H1 (cell line): ENCODE results near the gene EBF3. TPM values are rescaled to one million over a fixed set of nuclear protein-coding genes. Genes with fewer than 3 reads are reported as not detected.

Source experiments
- CTCF ChIA-PET: fragments of 300-600 bp; sonication (Branson Sonifier 250); formaldehyde crosslinking; loops from one replicate; lab custom pipeline; 2021; ENCODE audit not compliant: partially characterized antibody; lab: Charles Lee
- POLR2A ChIA-PET: fragments of 300-600 bp; sonication (Branson Sonifier 250); formaldehyde crosslinking; loops from one replicate; lab custom pipeline; 2021; ENCODE audit warnings: inconsistent platforms; ENCODE audit not compliant: partially characterized antibody; lab: Charles Lee
- DNase-seq, 2 experiments: peaks; one replicate each; pipeline versions ENCODE4 v3.0.0 to v3.0.0-alpha.2; 2010 to 2022; ENCODE audit warnings: low spot score in 2 of 2, low read depth in 1 of 2, mixed read lengths in 1 of 2
- FAIRE-seq: peaks from 2 replicates; lab custom pipeline; 2011; peaks lifted over from hg19 to GRCh38; lab: Jason Lieb, UNC
- H2AFZ ChIP-seq: 2 replicates; pipeline ENCODE4 v1.8.1; 2012; ENCODE audit warnings: low read length, inconsistent platforms
- H2AK5ac ChIP-seq: 2 replicates; pipeline ENCODE4 v1.6.1; 2013; ENCODE audit warnings: low read depth, low read length
- H2BK120ac ChIP-seq: replicated peaks from 2 replicates; pipeline ENCODE3; 2013; ENCODE audit warnings: low read depth, low read length, inconsistent platforms
- H2BK12ac ChIP-seq: 2 replicates; pipeline ENCODE4 v1.6.1; 2013; ENCODE audit warnings: low read depth, low read length
- H2BK15ac ChIP-seq: 2 replicates; pipeline ENCODE4 v1.6.1; 2013; ENCODE audit warnings: low read length
- H2BK20ac ChIP-seq: 2 replicates; pipeline ENCODE4 v1.6.1; 2013; ENCODE audit warnings: low read length
- H2BK5ac ChIP-seq: 2 replicates; pipeline ENCODE4 v1.6.1; 2013; ENCODE audit warnings: low read depth, low read length
- H3K14ac ChIP-seq: 2 replicates; pipeline ENCODE4 v1.6.1; 2013; ENCODE audit warnings: inconsistent platforms; ENCODE audit not compliant: insufficient read length
- H3K18ac ChIP-seq: 2 replicates; pipeline ENCODE4 v1.6.1; 2013; ENCODE audit warnings: low read length; ENCODE audit errors: extremely low read depth
- H3K23ac ChIP-seq: 2 replicates; pipeline ENCODE4 v1.6.1; 2013; ENCODE audit warnings: inconsistent platforms; ENCODE audit not compliant: insufficient read length
- H3K23me2 ChIP-seq: 2 replicates; pipeline ENCODE4 v1.6.1; 2013; ENCODE audit warnings: low read depth, low read length
- H3K27ac ChIP-seq: 2 replicates; pipeline ENCODE4 v1.6.1; 2011; ENCODE audit warnings: low read depth, low read length, inconsistent platforms
- H3K27me3 ChIP-seq, 4 experiments: replicated peaks in 1 of 4; 1 replicate in 1 of 4; 2 replicates in 3 of 4; pipeline versions ENCODE4 v1.6.1 to v1.8.1; 2011 to 2013; ENCODE audit warnings: low read length in 3 of 4, mild to moderate bottlenecking in 3 of 4, inconsistent platforms in 2 of 4, mixed read lengths in 2 of 4, moderate library complexity in 1 of 4; ENCODE audit not compliant: control insufficient read depth in 3 of 4, insufficient read depth in 3 of 4; ENCODE audit errors: extremely low read depth in 1 of 4
- H3K36me3 ChIP-seq, 4 experiments: 2 replicates each; pipeline versions ENCODE4 v1.6.1 to v1.8.1; 2011 to 2013; ENCODE audit warnings: mild to moderate bottlenecking in 4 of 4, low read length in 3 of 4, moderate library complexity in 2 of 4, control low read depth in 1 of 4, inconsistent platforms in 1 of 4; ENCODE audit not compliant: insufficient read depth in 4 of 4, control insufficient read depth in 2 of 4
- H3K4ac ChIP-seq: replicated peaks from 2 replicates; pipeline ENCODE3; 2013; ENCODE audit warnings: low read length, low read depth, mixed read lengths, inconsistent platforms; ENCODE audit not compliant: insufficient read length
- H3K4me1 ChIP-seq, 4 experiments: replicated peaks in 1 of 4; 1 replicate in 1 of 4; 2 replicates in 3 of 4; pipeline versions ENCODE4 v1.6.1 to v1.8.1; 2011 to 2013; ENCODE audit warnings: low read length in 3 of 4, inconsistent platforms in 2 of 4, mixed read lengths in 1 of 4; ENCODE audit not compliant: insufficient read depth in 4 of 4, control insufficient read depth in 3 of 4
- H3K4me2 ChIP-seq, 2 experiments: 2 replicates each; pipeline versions ENCODE4 v1.6.1 to v1.8.1; 2011 to 2013; ENCODE audit warnings: low read depth in 2 of 2, low read length in 2 of 2, control low read depth in 1 of 2, inconsistent platforms in 1 of 2, mild to moderate bottlenecking in 1 of 2; ENCODE audit not compliant: insufficient read depth in 1 of 2
- H3K4me3 ChIP-seq, 4 experiments: fragments of 200-600, 300-600 bp in 1 of 4; sonication (generic), shearing (Covaris generic), sonication (Bioruptor Twin) in 1 of 4; 2 replicates each; pipeline versions ENCODE4 v1.5.1 to v1.8.1; 2011 to 2016; ENCODE audit warnings: low read length in 4 of 4, low read depth in 3 of 4, control low read depth in 2 of 4, inconsistent platforms in 2 of 4, mild to moderate bottlenecking in 2 of 4, mixed read lengths in 1 of 4, moderate library complexity in 1 of 4; ENCODE audit not compliant: insufficient read depth in 2 of 4; ENCODE audit errors: extremely low read depth in 1 of 4
- H3K56ac ChIP-seq: replicated peaks from 2 replicates; pipeline ENCODE3; 2013; ENCODE audit warnings: low read depth, mild to moderate bottlenecking, mixed read lengths, low read length, inconsistent platforms; ENCODE audit not compliant: insufficient read length
- H3K79me1 ChIP-seq: 2 replicates; pipeline ENCODE4 v1.6.1; 2013; ENCODE audit warnings: low read depth, low read length, control low read depth
- H3K79me2 ChIP-seq, 2 experiments: 2 replicates each; pipeline versions ENCODE4 v1.6.1 to v1.8.1; 2012 to 2013; ENCODE audit warnings: low read length in 2 of 2, mild to moderate bottlenecking in 2 of 2, inconsistent platforms in 1 of 2; ENCODE audit not compliant: insufficient read depth in 2 of 2, control insufficient read depth in 1 of 2
- H3K9ac ChIP-seq, 4 experiments: replicated peaks in 1 of 4; 1 replicate in 1 of 4; 2 replicates in 3 of 4; pipeline versions ENCODE4 v1.6.1 to v1.8.1; 2011 to 2013; ENCODE audit warnings: low read depth in 3 of 4, low read length in 3 of 4, control low read depth in 2 of 4, mild to moderate bottlenecking in 2 of 4, moderate library complexity in 2 of 4, inconsistent platforms in 1 of 4; ENCODE audit errors: extremely low read depth in 1 of 4
- H3K9me3 ChIP-seq, 2 experiments: 2 replicates each; pipeline versions ENCODE4 v1.6.1 to v1.8.1; 2012 to 2013; ENCODE audit warnings: mild to moderate bottlenecking in 2 of 2, moderate library complexity in 2 of 2, control low read depth in 1 of 2, inconsistent platforms in 1 of 2, low read depth in 1 of 2, low read length in 1 of 2, mixed read lengths in 1 of 2; ENCODE audit not compliant: insufficient read depth in 2 of 2
- H4K20me1 ChIP-seq, 2 experiments: replicated peaks in 1 of 2; 2 replicates each; pipeline versions ENCODE3 to v1.8.1; 2011 to 2013; ENCODE audit warnings: inconsistent platforms in 2 of 2, low read length in 2 of 2, mild to moderate bottlenecking in 1 of 2; ENCODE audit not compliant: insufficient read depth in 2 of 2, control insufficient read depth in 1 of 2
- H4K5ac ChIP-seq: 2 replicates; pipeline ENCODE4 v1.6.1; 2013; ENCODE audit warnings: low read length, low read depth, mixed read lengths, inconsistent platforms; ENCODE audit not compliant: insufficient read length
- H4K8ac ChIP-seq: 2 replicates; pipeline ENCODE4 v1.8.0; 2013; ENCODE audit warnings: mild to moderate bottlenecking, moderate library complexity, low read length, inconsistent platforms; ENCODE audit not compliant: insufficient read depth; ENCODE audit errors: extremely low read depth
- H4K91ac ChIP-seq: replicated peaks from 2 replicates; pipeline ENCODE3; 2013; ENCODE audit warnings: low read length, mixed read lengths, inconsistent platforms; ENCODE audit not compliant: insufficient read length
- CBX8 ChIP-seq: fragments of 300-800, 300-1000 bp; sonication (generic); IDR thresholded peaks from 2 replicates; pipeline ENCODE4 v1.7.1; 2016; ENCODE audit warnings: low read depth, low read length, borderline replicate concordance
- EZH2 ChIP-seq: fragments of 200-600 bp; sonication (generic); IDR thresholded peaks from 2 replicates; pipeline ENCODE4 v1.7.1; 2012; ENCODE audit warnings: low read depth, mild to moderate bottlenecking, moderate library complexity, low read length, inconsistent platforms; ENCODE audit not compliant: severe bottlenecking
- KDM4A ChIP-seq: IDR thresholded peaks from one replicate; pipeline ENCODE4 v1.7.1; 2012; ENCODE audit warnings: low read depth, mild to moderate bottlenecking, moderate library complexity, low read length, inconsistent platforms; ENCODE audit not compliant: severe bottlenecking
- WGBS, 2 experiments: shearing (Covaris generic) in 1 of 2; methylation state at CpG; one replicate each; pipeline versions ENCODE4 v1.1.6 to v1.1.7; 2013 to 2015; ENCODE audit warnings: low lambda C conversion rate in 2 of 2, mixed read lengths in 2 of 2, inconsistent platforms in 1 of 2, low coverage in 1 of 2, missing lambda C conversion rate in 1 of 2; ENCODE audit not compliant: insufficient replicate concordance in 2 of 2, insufficient coverage in 1 of 2, insufficient read length in 1 of 2; ENCODE audit errors: extremely low coverage in 1 of 2, missing lambda C conversion rate in 1 of 2; 5-methylcytosine and 5-hydroxymethylcytosine counted together
- polyA plus RNA-seq, 7 experiments: library from polyadenylated mRNA; depleted of rRNA in 3 of 7; stranded (reverse) in 5 of 7; unstranded in 2 of 7; fragments of >200 nt in 5 of 7; fragments of 200-250 nt in 2 of 7; gene quantifications; 1 replicate in 5 of 7; 2 replicates in 1 of 7; 4 replicates in 1 of 7; pipeline versions ENCODE4 v1.2.1 to v1.2.3, GENCODE V29; 2011 to 2013; ENCODE audit warnings: missing spikeins in 2 of 7, mixed read lengths in 2 of 7
- total RNA-seq: library from RNA; stranded (reverse); fragmentation: NEBNext Ultra II Directional; extraction: Animal tissue kit (Norgen Biotek cat#: 25700); gene quantifications from 2 replicates; pipeline ENCODE4 v1.2.1, GENCODE V29; 2021

The EBF3 gene
- total and polyA plus RNA-seq, 2 of the 8 experiments (the other 6 are each of a cell fraction or from before 2014, with no cell fraction given): 0.08 to 0.26 TPM

GRCh38 chr10:129960481-129961156, 3.5 kb downstream of the EBF3 start:
- Histone ChIP-seq H2BK120ac (no peak overlapping the region), H3K23ac (no peak overlapping the region), H3K27ac (no peak overlapping the region), H3K56ac (no peak overlapping the region), H3K14ac (no peak overlapping the region), H3K36me3 (no peaks in the 10 kb centered on the region; a peak in 1 of 8 replicates), H2BK12ac (no peak overlapping the region), H4K8ac (no peak overlapping the region), H4K5ac (no peak overlapping the region), H3K4me3 (peak overlapping the region in 2 of 4 experiments; percentile 0 to 58; a peak in 2 of 8 replicates), H4K91ac (no peak overlapping the region), H2BK20ac (no peak overlapping the region), H3K4me1 (peaks cover 18 to 30% (median 22%) of the 10 kb centered on the region in 4 experiments), H3K4me2 (peak overlapping the region; percentile 62 to 80), H3K4ac (no peak overlapping the region), H2AK5ac (no peak overlapping the region), H2AFZ (no peak overlapping the region), H3K18ac (no peak overlapping the region), H3K9ac (no peak overlapping the region), H3K23me2 (peaks cover 21% of the 10 kb centered on the region; the same call in 1 of the 2 replicates), H3K9me3 (no peaks in the 10 kb centered on the region), H3K79me2 (no peaks in the 10 kb centered on the region), H2BK5ac (no peak overlapping the region), H3K79me1 (no peaks in the 10 kb centered on the region), H2BK15ac (no peak overlapping the region), H3K27me3 (peaks cover 69 to 98% (median 90%) of the 10 kb centered on the region in 4 experiments), H4K20me1 (peaks cover 11 to 18% of the 10 kb centered on the region in 2 experiments)
- DNase-seq (no peak), FAIRE-seq (no peak)
- CTCF ChIA-PET: interaction anchor here (1.8 kb wide), 1 partner anchor 10 kb away, joined by 4 read pairs; no protein-coding TSS in a partner anchor
- POLR2A ChIA-PET: interaction anchor here (1.2 to 1.9 kb wide), 4 partner anchors 8 to 11 kb away, joined by 3 to 4 read pairs (median 4); no protein-coding TSS in a partner anchor
- TF ChIP-seq EZH2 (peak; percentile 5), CBX8 (peak; percentile 80; the same call in 1 of the 2 replicates), KDM4A (no peak)
- WGBS, 2 experiments: 8% methylated on average over 14 of the region's 14 CpGs; no CpG with 5 or more reads in 1 of the 2 experiments
